Glutamatergic neuron (in vitro differentiated cells): ENCODE measurements around the gene GLB1L2. TPM values are rescaled to one million over a fixed set of nuclear protein-coding genes. Genes with fewer than 3 reads are reported as not detected.
A peak's percentile ranks its signal among the peaks of the same experiment; 100 is the strongest.

Experiments used
- DNase-seq: peaks from one replicate; pipeline ENCODE4 v3.0.0; 2022
- H3K27ac Mint-ChIP-seq: one replicate; pipeline ENCODE4 v1.8.0; 2020; ENCODE audit warnings: mild to moderate bottlenecking, mixed read lengths, inconsistent platforms; ENCODE audit not compliant: unreplicated experiment
- H3K27me3 Mint-ChIP-seq: one replicate; pipeline ENCODE4 v1.8.0; 2020; ENCODE audit warnings: mild to moderate bottlenecking, moderate library complexity, mixed read lengths, inconsistent platforms; ENCODE audit not compliant: unreplicated experiment
- H3K36me3 Mint-ChIP-seq: one replicate; pipeline ENCODE4 v1.8.0; 2020; ENCODE audit warnings: mild to moderate bottlenecking, mixed read lengths, inconsistent platforms; ENCODE audit not compliant: unreplicated experiment
- H3K4me1 Mint-ChIP-seq: one replicate; pipeline ENCODE4 v1.8.0; 2020; ENCODE audit warnings: mild to moderate bottlenecking, low read depth, mixed read lengths, inconsistent platforms; ENCODE audit not compliant: unreplicated experiment
- H3K4me3 Mint-ChIP-seq: one replicate; pipeline ENCODE4 v1.8.0; 2020; ENCODE audit warnings: mild to moderate bottlenecking, mixed read lengths, inconsistent platforms; ENCODE audit not compliant: unreplicated experiment
- H3K9me3 Mint-ChIP-seq: one replicate; pipeline ENCODE4 v1.8.0; 2020; ENCODE audit warnings: mild to moderate bottlenecking, moderate library complexity, mixed read lengths, inconsistent platforms; ENCODE audit not compliant: unreplicated experiment
- CTCF ChIP-seq: fragments of 200-600 bp; sonication (generic); IDR thresholded peaks from one replicate; pipeline ENCODE4 v1.5.0; 2021; ENCODE audit not compliant: partially characterized antibody, unreplicated experiment
- total RNA-seq: library from RNA; stranded (reverse); fragmentation: NEBNext Ultra II Directional; extraction: Animal tissue kit (Norgen Biotek cat#: 25700); gene quantifications from one replicate; pipeline ENCODE4 v1.2.1, GENCODE V29; 2021; ENCODE audit not compliant: unreplicated experiment

The GLB1L2 gene
- total RNA-seq, 1 donor from 2014 or later = 1.0 TPM

- no peak overlapping the region for H3K4me3 Mint-ChIP-seq
- H3K36me3 Mint-ChIP-seq = peaks cover 9% of the 10 kb centered on the region
- TF ChIP-seq CTCF = no peak
- peaks cover 12% of the 10 kb centered on the region for H3K4me1 Mint-ChIP-seq
- DNase-seq = no peak
- H3K27me3 Mint-ChIP-seq = peaks cover 3% of the 10 kb centered on the region
- no peak overlapping the region for H3K27ac Mint-ChIP-seq
- peaks cover 3% of the 10 kb centered on the region for H3K9me3 Mint-ChIP-seq
These were observed 26.5 kb downstream of the GLB1L2 start for GRCh38 chr11:134358165-134358855.

DNA sequence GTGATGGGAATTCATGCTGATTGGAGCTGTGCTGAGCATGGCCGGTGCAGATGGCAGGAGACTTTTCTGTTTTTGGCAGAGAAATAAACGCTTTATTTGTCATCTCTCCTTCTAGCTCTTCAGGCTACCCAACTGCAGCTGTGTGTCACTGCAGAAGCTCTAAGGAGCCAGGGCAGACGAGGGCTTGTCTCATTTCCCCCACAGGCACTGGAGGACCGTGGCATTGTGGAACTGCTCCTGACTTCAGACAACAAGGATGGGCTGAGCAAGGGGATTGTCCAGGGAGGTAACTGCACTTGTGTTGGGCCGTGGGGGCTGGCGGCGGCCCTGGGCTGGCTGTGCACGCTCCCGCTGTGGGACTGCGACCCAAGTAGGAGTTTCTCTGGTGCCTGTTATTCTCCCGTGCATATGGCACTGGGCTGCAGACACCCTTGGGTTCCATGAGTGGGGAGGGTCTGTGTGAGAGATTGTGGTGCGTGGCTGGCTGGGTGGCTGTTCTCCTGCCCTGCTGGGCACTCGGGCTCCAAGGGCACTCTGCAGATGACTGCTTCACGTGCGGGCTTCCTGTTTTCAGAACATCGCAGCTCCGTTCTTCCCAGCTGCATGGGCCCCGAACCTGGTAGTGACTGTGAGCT lies 27.2 kb downstream of the GLB1L2 start:
- Mint-ChIP-seq H3K27ac (no peak overlapping the region), H3K9me3 (peaks cover 3% of the 10 kb centered on the region), H3K4me1 (peaks cover 12% of the 10 kb centered on the region), H3K4me3 (no peak overlapping the region), H3K27me3 (peaks cover 3% of the 10 kb centered on the region), H3K36me3 (peaks cover 9% of the 10 kb centered on the region)
- DNase-seq = no peak
- TF ChIP-seq CTCF = no peak

GRCh38 chr11:134359646-134360045 lies 27.9 kb downstream of the GLB1L2 start:
- peaks cover 3% of the 10 kb centered on the region for H3K27me3 Mint-ChIP-seq
- no peak for TF ChIP-seq CTCF
- peaks cover 3% of the 10 kb centered on the region for H3K9me3 Mint-ChIP-seq
- H3K4me3 Mint-ChIP-seq = no peak overlapping the region
- no peak for DNase-seq
- H3K36me3 Mint-ChIP-seq = peaks cover 9% of the 10 kb centered on the region
- peak overlapping the region; percentile 64 for H3K27ac Mint-ChIP-seq
- peaks cover 12% of the 10 kb centered on the region for H3K4me1 Mint-ChIP-seq

DNA sequence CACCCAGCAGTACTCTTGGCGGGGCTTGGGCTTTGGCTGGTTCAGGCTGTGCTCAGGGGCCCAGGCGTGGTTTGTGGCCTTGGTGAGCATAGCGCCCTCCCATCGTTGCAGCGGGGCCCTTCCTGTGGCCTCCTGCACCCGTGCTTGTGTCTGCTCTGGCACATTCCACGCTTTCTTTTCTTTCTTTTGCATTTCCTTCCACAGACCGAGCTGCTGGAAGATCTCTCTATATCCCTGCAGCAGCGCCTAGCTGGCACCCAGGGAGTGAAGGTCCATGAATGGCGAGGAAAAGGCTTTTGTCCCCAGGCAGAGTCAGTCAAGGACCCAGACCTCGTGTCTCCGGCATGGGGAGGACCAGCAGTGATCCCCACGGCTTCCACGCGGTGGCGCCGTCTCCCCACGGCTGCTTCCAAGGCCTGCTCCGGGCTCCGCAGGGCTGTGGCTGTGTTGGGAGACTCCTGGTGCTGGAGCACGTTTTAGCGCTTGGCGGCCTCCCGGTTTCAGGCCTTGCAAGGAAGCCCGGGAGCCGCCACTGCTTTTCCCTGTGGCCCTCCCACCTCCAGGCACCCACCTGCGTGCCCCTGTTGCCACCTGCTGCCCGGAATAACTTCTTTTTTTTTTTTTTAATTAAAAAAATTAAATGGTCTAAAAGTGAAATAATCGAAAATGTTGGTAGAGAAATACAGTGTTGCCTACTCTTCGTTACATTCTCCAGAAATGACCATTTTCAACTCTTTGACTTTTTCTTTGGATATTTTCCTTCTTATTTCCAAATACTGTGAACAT lies 28.5 kb downstream of the GLB1L2 start:
- Mint-ChIP-seq H3K36me3 (peaks cover 6% of the 10 kb centered on the region), H3K4me1 (peaks cover 12% of the 10 kb centered on the region), H3K9me3 (peaks cover 1% of the 10 kb centered on the region), H3K27ac (peak overlapping the region; percentile 64), H3K4me3 (no peak overlapping the region), H3K27me3 (peaks cover 3% of the 10 kb centered on the region)
- TF ChIP-seq CTCF = peak; percentile 92
- DNase-seq = peak; percentile 97

DNA sequence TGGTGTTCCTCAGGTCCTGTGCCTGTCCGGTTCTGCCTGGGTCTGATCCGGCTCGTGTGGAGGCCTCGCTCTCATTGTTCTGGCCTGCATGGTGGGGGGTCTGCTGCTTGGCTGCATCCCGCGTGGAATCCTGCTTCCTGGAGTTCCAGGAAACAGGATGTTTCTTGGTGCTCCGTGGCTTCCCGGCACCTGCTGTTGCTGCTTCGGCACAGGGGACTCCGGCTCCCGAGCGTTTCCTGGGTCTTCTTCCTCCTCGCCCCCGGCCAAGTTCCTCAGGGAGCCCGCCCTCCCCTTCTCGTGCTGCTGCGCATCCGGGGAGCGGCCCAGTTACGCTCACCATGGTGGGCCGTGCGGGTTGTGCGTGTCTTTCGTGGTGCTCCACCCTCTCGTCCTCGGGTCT lies 29.9 kb downstream of the GLB1L2 start:
- Mint-ChIP-seq H3K9me3 (peaks cover 5% of the 10 kb centered on the region), H3K27ac (no peak overlapping the region), H3K4me3 (no peak overlapping the region), H3K27me3 (peaks cover 3% of the 10 kb centered on the region), H3K4me1 (peaks cover 12% of the 10 kb centered on the region), H3K36me3 (peaks cover 6% of the 10 kb centered on the region)
- TF ChIP-seq CTCF = no peak
- no peak for DNase-seq
